ENCODE data around the gene MEFV.

The MEFV gene

DNA sequence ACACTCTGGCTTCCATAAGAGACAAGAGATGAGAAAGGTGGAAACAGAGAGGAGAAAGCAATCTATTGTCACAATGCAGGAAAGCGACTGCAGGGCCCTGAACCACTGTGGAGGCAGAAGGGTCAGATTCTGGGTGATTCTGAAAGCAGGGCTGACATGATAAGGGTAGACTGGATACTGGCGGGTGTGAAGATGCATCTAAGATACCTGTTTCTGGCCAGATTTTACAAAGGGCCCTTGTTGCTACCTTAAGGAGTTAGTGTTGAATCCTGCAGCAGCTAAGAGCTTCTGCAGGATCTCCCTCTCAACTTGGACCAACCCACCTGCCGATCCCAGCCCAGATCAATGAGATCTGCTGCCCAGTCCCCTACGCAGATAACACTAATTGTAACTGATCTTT lies 6.1 kb upstream of the MEFV start:
- Histone ChIP-seq H3K9ac (ENCODE audit: low read depth, low read length) (no peak overlapping the region), H3K36me3 (ENCODE audit: control insufficient read depth, insufficient read depth, low read length) (no peaks in the 10 kb centered on the region), H3K9me3 (ENCODE audit: control insufficient read depth, insufficient read depth, low read length) (no peaks in the 10 kb centered on the region), H3K4me1 (ENCODE audit: control insufficient read depth, insufficient read depth, low read length) (no peaks in the 10 kb centered on the region), H3K4me3 (ENCODE audit: low read depth, low read length) (no peak overlapping the region), H3K27me3 (ENCODE audit: control insufficient read depth, insufficient read depth, low read length) (peaks cover 3% of the 10 kb centered on the region)

DNA sequence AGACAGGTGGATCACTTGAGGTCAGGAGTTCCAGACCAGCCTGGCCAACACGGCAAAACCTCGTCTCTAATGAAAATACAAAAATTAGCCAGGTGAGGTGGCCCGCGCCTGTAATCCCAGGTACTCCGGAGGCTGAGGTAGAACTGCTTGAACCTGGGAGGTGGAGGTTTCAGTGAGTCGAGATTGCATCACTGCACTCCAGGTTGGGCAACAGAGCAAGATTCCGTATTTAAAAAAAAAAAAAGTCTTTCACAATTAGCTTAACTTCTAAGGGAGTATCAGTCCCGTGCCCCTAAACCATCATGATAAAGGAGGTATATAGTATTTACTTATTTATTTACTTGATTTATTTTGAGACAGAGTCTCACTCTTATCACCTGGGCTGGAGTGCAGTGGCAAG lies 3.4 kb upstream of the MEFV start:
- Histone ChIP-seq H3K9ac (ENCODE audit: low read depth, low read length) (no peak overlapping the region), H3K27me3 (ENCODE audit: control insufficient read depth, insufficient read depth, low read length) (peaks cover 3% of the 10 kb centered on the region), H3K9me3 (ENCODE audit: control insufficient read depth, insufficient read depth, low read length) (no peaks in the 10 kb centered on the region), H3K4me1 (ENCODE audit: control insufficient read depth, insufficient read depth, low read length) (no peaks in the 10 kb centered on the region), H3K36me3 (ENCODE audit: control insufficient read depth, insufficient read depth, low read length) (no peaks in the 10 kb centered on the region), H3K4me3 (ENCODE audit: low read depth, low read length) (no peak overlapping the region)

DNA sequence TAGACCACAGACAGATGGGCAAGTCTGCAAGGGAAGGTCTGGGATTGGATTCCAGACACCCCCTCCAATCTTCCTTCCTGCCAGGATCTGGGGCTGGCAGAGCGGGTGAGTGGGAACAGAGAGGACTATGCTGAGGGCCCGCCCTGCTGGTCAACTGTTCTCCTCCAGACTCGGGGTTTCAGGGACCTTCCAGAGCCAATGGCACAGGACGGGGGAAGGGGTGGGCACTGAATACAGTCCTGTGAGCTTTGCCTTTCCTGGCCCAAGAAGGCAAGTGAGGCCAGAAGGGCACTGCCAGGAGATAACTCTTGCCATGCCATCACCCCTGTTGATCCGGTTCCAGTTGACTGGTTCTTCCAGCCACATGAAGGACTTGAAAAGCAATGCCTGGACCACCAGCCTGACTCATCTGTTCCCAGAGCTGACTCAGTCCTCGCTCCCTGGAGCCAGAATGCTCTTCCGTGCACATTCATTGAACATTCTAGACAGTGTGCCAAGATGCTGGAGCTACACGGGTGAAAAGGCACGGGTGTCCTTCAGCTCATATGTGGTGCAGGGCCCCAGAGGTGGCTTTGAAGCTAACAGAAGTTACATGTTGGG lies 533 bp upstream of the MEFV start:
- Histone ChIP-seq H3K4me3 (ENCODE audit: low read depth, low read length) (no peak overlapping the region), H3K9me3 (ENCODE audit: control insufficient read depth, insufficient read depth, low read length) (no peaks in the 10 kb centered on the region), H3K4me1 (ENCODE audit: control insufficient read depth, insufficient read depth, low read length) (no peaks in the 10 kb centered on the region), H3K27me3 (ENCODE audit: control insufficient read depth, insufficient read depth, low read length) (peaks cover 3% of the 10 kb centered on the region), H3K9ac (ENCODE audit: low read depth, low read length) (no peak overlapping the region), H3K36me3 (ENCODE audit: control insufficient read depth, insufficient read depth, low read length) (no peaks in the 10 kb centered on the region)

DNA sequence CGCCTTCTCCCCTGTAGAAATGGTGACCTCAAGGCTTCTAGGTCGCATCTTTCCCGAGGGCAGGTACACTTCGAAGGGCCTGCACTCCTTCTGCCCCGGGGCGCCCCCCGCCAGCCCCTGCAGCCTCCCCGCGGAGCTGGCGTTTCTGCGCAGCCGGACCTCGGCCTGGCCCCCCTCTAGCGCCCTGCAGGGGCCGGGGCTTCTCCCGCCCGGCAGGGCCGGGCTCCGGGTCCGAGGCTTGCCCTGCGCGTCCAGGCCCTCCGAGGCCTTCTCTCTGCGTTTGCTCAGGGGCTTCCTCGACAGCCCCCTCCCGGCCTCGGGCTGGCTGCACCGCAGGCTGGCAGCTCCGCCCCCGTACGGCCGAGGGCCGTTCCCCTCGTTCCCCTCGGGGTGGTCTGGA lies 2.1 kb downstream of the MEFV start:
- H3K36me3 ChIP-seq (ENCODE audit: control insufficient read depth, insufficient read depth, low read length) = no peaks in the 10 kb centered on the region
- no peaks in the 10 kb centered on the region for H3K9me3 ChIP-seq (ENCODE audit: control insufficient read depth, insufficient read depth, low read length)
- no peaks in the 10 kb centered on the region for H3K27me3 ChIP-seq (ENCODE audit: control insufficient read depth, insufficient read depth, low read length)
- no peak overlapping the region for H3K4me3 ChIP-seq (ENCODE audit: low read depth, low read length)
- H3K9ac ChIP-seq (ENCODE audit: low read depth, low read length) = no peak overlapping the region
- no peaks in the 10 kb centered on the region for H3K4me1 ChIP-seq (ENCODE audit: control insufficient read depth, insufficient read depth, low read length)

DNA sequence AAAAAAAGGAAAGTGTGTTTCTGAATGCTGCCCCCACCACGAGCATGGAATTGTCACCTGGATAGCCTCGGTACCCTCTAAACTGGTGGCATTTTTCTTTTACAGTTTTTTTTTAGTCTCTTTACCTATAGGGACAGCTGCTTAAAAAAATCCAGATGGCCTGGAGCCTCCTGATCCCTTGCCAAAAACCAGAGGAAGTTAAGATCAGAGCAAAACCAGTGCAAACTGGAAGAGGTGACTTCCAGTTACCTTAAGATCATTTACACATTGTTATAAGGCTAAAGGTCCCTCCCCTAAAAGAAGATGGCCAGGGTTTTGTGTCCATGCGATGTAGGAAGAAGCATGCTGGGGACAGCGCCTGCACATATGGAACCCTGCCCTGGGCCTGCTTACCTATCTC lies 3.5 kb downstream of the MEFV start:
- H3K4me3 ChIP-seq (ENCODE audit: low read depth, low read length) = no peak overlapping the region
- no peaks in the 10 kb centered on the region for H3K4me1 ChIP-seq (ENCODE audit: control insufficient read depth, insufficient read depth, low read length)
- H3K9ac ChIP-seq (ENCODE audit: low read depth, low read length) = no peak overlapping the region
- H3K27me3 ChIP-seq (ENCODE audit: control insufficient read depth, insufficient read depth, low read length) = peaks cover 2% of the 10 kb centered on the region
- no peaks in the 10 kb centered on the region for H3K36me3 ChIP-seq (ENCODE audit: control insufficient read depth, insufficient read depth, low read length)
- H3K9me3 ChIP-seq (ENCODE audit: control insufficient read depth, insufficient read depth, low read length) = no peaks in the 10 kb centered on the region

DNA sequence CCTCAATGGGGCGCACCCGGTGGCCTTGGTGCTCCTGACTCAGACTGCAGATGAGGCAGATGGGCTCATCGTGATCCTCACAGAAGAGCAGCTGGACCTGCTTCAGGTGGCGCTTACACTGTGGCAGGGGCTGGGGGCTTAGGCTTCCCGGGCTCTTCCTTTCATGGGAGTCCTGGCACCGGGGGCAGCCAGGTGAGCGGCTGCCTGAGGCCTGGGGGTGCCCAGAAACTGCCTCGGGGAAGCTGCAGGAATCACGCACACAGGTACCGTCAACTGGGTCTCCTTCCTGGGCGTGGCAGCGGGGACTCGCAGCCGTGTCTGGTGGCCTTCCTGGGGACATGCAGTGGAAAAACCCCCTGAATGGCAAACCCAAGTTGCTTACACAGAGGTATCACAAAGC lies 7.0 kb downstream of the MEFV start:
- Histone ChIP-seq H3K9ac (ENCODE audit: low read depth, low read length) (no peak overlapping the region), H3K4me3 (ENCODE audit: low read depth, low read length) (no peak overlapping the region), H3K27me3 (ENCODE audit: control insufficient read depth, insufficient read depth, low read length) (peaks cover 2% of the 10 kb centered on the region), H3K36me3 (ENCODE audit: control insufficient read depth, insufficient read depth, low read length) (no peaks in the 10 kb centered on the region), H3K9me3 (ENCODE audit: control insufficient read depth, insufficient read depth, low read length) (no peaks in the 10 kb centered on the region), H3K4me1 (ENCODE audit: control insufficient read depth, insufficient read depth, low read length) (no peaks in the 10 kb centered on the region)

DNA sequence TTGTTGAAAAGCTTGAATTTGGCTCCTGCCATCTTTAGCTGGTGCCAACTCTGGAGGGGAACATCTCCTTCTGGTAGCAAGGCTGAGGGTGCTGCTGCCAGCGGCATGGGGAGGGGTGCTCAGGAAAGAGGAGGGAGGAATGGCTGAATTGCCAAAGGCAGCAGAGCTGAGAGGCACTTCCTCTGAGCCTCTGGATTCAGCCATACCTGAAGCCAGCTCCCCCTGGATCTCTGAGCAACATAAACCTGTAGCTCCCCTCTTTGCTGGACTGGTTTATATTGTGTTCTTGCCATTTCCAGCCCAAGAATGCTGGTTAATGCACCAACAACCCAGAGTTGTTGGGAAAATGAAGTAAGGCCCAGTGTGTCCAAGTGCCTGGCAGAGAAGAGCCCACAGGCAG lies 7.4 kb downstream of the MEFV start:
- H3K27me3 ChIP-seq (ENCODE audit: control insufficient read depth, insufficient read depth, low read length) = peaks cover 2% of the 10 kb centered on the region
- no peak overlapping the region for H3K9ac ChIP-seq (ENCODE audit: low read depth, low read length)
- H3K9me3 ChIP-seq (ENCODE audit: control insufficient read depth, insufficient read depth, low read length) = no peaks in the 10 kb centered on the region
- H3K4me1 ChIP-seq (ENCODE audit: control insufficient read depth, insufficient read depth, low read length) = no peaks in the 10 kb centered on the region
- no peak overlapping the region for H3K4me3 ChIP-seq (ENCODE audit: low read depth, low read length)
- no peaks in the 10 kb centered on the region for H3K36me3 ChIP-seq (ENCODE audit: control insufficient read depth, insufficient read depth, low read length)

DNA sequence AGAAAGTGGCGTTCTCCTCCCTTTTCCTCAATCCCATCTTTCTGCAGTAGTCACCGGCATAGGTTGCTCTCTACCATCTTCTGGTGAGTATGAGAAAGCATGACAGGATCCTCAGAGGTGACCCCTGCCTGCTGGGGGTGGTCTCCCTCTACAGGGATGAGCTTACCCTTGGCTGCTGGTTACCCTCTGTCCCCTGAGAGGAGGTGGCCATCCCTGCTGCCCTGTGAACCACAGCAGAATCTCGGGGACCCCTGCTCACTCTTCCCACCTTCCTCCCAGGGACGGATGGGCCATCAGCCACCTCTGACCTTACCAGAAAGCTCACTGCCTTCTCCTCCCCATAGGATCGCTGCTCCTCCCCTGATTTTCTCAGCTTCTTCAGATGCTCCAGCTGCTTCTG lies 7.8 kb downstream of the MEFV start:
- Histone ChIP-seq H3K36me3 (ENCODE audit: control insufficient read depth, insufficient read depth, low read length) (no peaks in the 10 kb centered on the region), H3K9ac (ENCODE audit: low read depth, low read length) (no peak overlapping the region), H3K4me1 (ENCODE audit: control insufficient read depth, insufficient read depth, low read length) (no peaks in the 10 kb centered on the region), H3K9me3 (ENCODE audit: control insufficient read depth, insufficient read depth, low read length) (no peaks in the 10 kb centered on the region), H3K4me3 (ENCODE audit: low read depth, low read length) (no peak overlapping the region), H3K27me3 (ENCODE audit: control insufficient read depth, insufficient read depth, low read length) (peaks cover 2% of the 10 kb centered on the region)

DNA sequence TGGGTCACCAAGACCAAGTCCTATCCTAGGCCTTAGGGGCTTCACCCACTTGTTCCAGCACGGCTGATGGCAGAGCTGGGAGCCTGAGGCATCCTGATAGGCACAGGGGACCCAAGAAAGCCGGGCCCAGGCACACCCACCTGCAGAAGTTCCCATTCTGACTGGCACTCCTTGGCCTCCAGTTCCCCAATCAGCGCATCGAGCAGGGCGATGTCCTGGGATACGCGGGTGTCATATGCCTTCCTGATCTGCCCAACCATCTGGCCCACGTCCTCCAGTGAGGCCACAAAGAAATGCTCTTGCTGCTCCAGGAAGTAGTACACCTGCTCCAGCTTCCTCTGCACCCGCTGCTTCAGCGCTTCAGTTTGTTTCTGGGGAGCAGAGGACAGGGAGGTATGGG lies 9.6 kb downstream of the MEFV start:
- Histone ChIP-seq H3K36me3 (ENCODE audit: control insufficient read depth, insufficient read depth, low read length) (no peaks in the 10 kb centered on the region), H3K4me1 (ENCODE audit: control insufficient read depth, insufficient read depth, low read length) (no peaks in the 10 kb centered on the region), H3K4me3 (ENCODE audit: low read depth, low read length) (no peak overlapping the region), H3K9ac (ENCODE audit: low read depth, low read length) (no peak overlapping the region), H3K9me3 (ENCODE audit: control insufficient read depth, insufficient read depth, low read length) (no peaks in the 10 kb centered on the region), H3K27me3 (ENCODE audit: control insufficient read depth, insufficient read depth, low read length) (peaks cover 2% of the 10 kb centered on the region)

DNA sequence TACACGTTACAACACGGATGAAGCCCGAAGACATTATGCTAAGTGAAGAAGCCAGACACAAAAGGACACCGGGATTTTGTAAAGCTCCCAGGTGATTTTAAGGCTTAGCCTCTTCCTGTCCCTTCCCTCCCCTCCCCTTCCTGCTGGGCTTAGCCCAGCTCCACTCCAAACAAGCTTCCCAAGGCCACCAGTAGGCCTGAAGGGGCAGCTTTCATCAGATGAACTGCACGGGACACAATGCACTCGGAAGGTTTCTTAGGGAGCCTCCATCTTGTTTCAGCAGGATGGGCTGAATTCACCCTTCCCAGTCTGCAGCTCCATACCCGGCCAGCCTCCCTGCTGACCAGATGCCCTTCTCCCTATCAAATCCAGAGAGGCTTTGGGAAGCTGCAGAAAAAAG lies 10.4 kb downstream of the MEFV start:
- Histone ChIP-seq H3K9me3 (ENCODE audit: control insufficient read depth, insufficient read depth, low read length) (no peaks in the 10 kb centered on the region), H3K36me3 (ENCODE audit: control insufficient read depth, insufficient read depth, low read length) (no peaks in the 10 kb centered on the region), H3K4me1 (ENCODE audit: control insufficient read depth, insufficient read depth, low read length) (no peaks in the 10 kb centered on the region), H3K27me3 (ENCODE audit: control insufficient read depth, insufficient read depth, low read length) (peaks cover 2% of the 10 kb centered on the region), H3K9ac (ENCODE audit: low read depth, low read length) (no peak overlapping the region), H3K4me3 (ENCODE audit: low read depth, low read length) (no peak overlapping the region)

DNA sequence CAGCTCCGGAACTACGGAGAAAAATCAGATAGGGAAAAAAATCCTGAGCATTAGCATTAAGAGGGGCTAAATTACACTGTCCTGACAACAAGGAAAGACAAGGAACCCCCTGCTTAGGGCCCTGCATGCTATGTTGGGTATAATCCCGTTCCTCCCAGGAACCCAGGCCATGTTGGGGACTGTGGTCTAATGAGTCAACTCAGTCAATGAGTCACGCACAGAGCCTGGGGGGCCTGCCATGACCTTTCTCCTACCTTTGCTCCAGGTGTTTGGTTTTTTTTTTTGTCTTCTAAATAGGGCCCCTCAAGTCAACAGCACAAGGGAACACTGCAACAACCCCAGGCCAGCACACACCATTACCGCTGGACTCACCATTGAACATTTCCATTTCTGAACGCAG lies 12.6 kb downstream of the MEFV start:
- Histone ChIP-seq H3K4me3 (ENCODE audit: low read depth, low read length) (no peak overlapping the region), H3K9me3 (ENCODE audit: control insufficient read depth, insufficient read depth, low read length) (no peaks in the 10 kb centered on the region), H3K9ac (ENCODE audit: low read depth, low read length) (no peak overlapping the region), H3K4me1 (ENCODE audit: control insufficient read depth, insufficient read depth, low read length) (no peaks in the 10 kb centered on the region), H3K36me3 (ENCODE audit: control insufficient read depth, insufficient read depth, low read length) (no peaks in the 10 kb centered on the region), H3K27me3 (ENCODE audit: control insufficient read depth, insufficient read depth, low read length) (peaks cover 1% of the 10 kb centered on the region)

DNA sequence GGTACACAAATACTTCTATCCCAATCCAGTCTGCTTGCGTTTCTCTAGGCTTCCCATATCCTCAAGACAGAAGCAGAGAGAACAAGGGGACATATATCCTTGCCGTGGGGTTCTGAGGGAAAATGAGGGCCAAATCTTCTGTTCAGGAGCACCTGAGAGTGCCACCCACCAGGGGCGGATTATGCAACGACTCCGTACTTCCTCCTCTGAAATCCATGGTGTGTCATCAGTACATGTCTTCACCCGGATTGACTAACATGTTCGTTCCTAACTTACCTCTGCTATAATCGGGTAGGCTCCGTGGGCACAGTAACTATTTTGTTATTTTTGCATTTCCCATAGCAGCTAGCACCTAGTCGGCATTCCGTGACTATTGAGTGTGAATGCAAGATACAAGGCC lies 13.7 kb downstream of the MEFV start:
- Histone ChIP-seq H3K9ac (ENCODE audit: low read depth, low read length) (no peak overlapping the region), H3K36me3 (ENCODE audit: control insufficient read depth, insufficient read depth, low read length) (no peaks in the 10 kb centered on the region), H3K9me3 (ENCODE audit: control insufficient read depth, insufficient read depth, low read length) (no peaks in the 10 kb centered on the region), H3K27me3 (ENCODE audit: control insufficient read depth, insufficient read depth, low read length) (no peaks in the 10 kb centered on the region), H3K4me3 (ENCODE audit: low read depth, low read length) (no peak overlapping the region), H3K4me1 (ENCODE audit: control insufficient read depth, insufficient read depth, low read length) (no peaks in the 10 kb centered on the region)

DNA sequence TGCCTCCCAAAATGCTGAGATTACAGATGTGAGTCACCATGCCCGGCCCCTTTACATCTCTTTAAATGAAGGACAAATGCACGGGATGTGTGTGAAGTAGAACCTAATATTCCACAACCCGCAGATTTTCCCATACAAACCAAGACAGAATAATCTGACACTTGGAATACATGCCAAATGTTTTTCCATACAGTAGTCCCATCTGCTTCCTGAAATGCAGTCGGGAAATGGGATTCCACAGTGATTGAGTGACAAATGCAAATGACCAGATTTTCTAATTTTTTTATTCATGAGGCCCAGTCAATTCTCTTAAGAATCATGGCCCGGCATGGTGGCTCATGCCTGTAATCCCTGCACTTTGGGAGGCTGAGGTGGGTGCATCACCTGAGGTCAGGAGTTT lies 14.7 kb downstream of the MEFV start:
- Histone ChIP-seq H3K9me3 (ENCODE audit: control insufficient read depth, insufficient read depth, low read length) (no peaks in the 10 kb centered on the region), H3K9ac (ENCODE audit: low read depth, low read length) (no peak overlapping the region), H3K4me1 (ENCODE audit: control insufficient read depth, insufficient read depth, low read length) (peaks cover 2% of the 10 kb centered on the region), H3K36me3 (ENCODE audit: control insufficient read depth, insufficient read depth, low read length) (no peaks in the 10 kb centered on the region), H3K27me3 (ENCODE audit: control insufficient read depth, insufficient read depth, low read length) (no peaks in the 10 kb centered on the region), H3K4me3 (ENCODE audit: low read depth, low read length) (no peak overlapping the region)

Measured in iPS-15b (cell line).